ENCODE results near the gene BORCS5. TPM values are rescaled to one million over a fixed set of nuclear protein-coding genes. Genes with fewer than 3 reads are reported as not detected.

Gene BORCS5
- total and polyA plus RNA-seq, 2 experiments from 2014 or later: 11.3 to 12.6 TPM

Other genes starting within 250 kb of the BORCS5 start
- 61.7 and 73.8 TPM in 2 replicates for gene LRP6, start 90.0 kb upstream of the BORCS5 start, total RNA-seq (2014; rRNA removed; shearing (Covaris generic))
- gene LRP6, start 90.0 kb upstream of the BORCS5 start, polyA plus RNA-seq (2016; fragmentation: Nextera tagmentation; extraction: Ambion mirVana): 26.8 and 29.1 TPM in 2 replicates
- 4.0 and 5.1 TPM in 2 replicates for gene MANSC1, start 6.8 kb upstream of the BORCS5 start, total RNA-seq (2014; rRNA removed; shearing (Covaris generic))
- 4.4 and 5.8 TPM in 2 replicates for gene MANSC1, start 6.8 kb upstream of the BORCS5 start, polyA plus RNA-seq (2016; fragmentation: Nextera tagmentation; extraction: Ambion mirVana)
- gene DUSP16, start 205.8 kb downstream of the BORCS5 start, total RNA-seq (2014; rRNA removed; shearing (Covaris generic)): 52.8 and 59.4 TPM in 2 replicates
- 11.7 and 12.5 TPM in 2 replicates for gene DUSP16, start 205.8 kb downstream of the BORCS5 start, polyA plus RNA-seq (2016; fragmentation: Nextera tagmentation; extraction: Ambion mirVana)